Measurements from ENCODE around the gene MACF1. TPM values are rescaled to one million over a fixed set of nuclear protein-coding genes. Genes with fewer than 3 reads are reported as not detected.
"Not testable (repeated sequence)": the region's sequence is repeated elsewhere in the genome, so short reads cannot be mapped to it uniquely, and the experiment has no call there.

The MACF1 gene
- total RNA-seq, 1 experiment from 2014 or later: 265 TPM

GRCh38 chr1:39493043-39493810 lies 288.7 kb downstream of the MACF1 start:
- CTCF ChIA-PET; intact Hi-C loops (cut with micrococcal nuclease; ENCODE audit: unreplicated experiment); H3K4me1 ChIP-seq (ENCODE audit: insufficient read depth, low read length, poor library complexity, severe bottlenecking); DNase-seq (ENCODE audit: low spot score); BruUV-seq (replicated peaks); H3K9me3 ChIP-seq (ENCODE audit: low read depth, low read length, poor library complexity, severe bottlenecking); H3K4me3 ChIP-seq (ENCODE audit: low read depth, low read length, poor library complexity, severe bottlenecking); H3K27ac ChIP-seq (ENCODE audit: low read depth, low read length, poor library complexity, severe bottlenecking); H3K36me3 ChIP-seq (ENCODE audit: insufficient read depth, low read length, poor library complexity, severe bottlenecking); H3K27me3 ChIP-seq (replicated peaks; ENCODE audit: insufficient read depth, low read depth, low read length, poor library complexity): not testable (repeated sequence)
- POLR2A ChIA-PET (ENCODE audit: low non-redundant PET): interaction anchor here (0.6 kb wide), 1 partner anchor 52 kb away, joined by 9 read pairs; no protein-coding TSS in a partner anchor

- BruUV-seq (replicated peaks): no TSS peak
- Histone ChIP-seq H3K4me1 (ENCODE audit: insufficient read depth, low read length, poor library complexity, severe bottlenecking) (no peaks in the 10 kb centered on the region), H3K27me3 (replicated peaks; ENCODE audit: insufficient read depth, low read depth, low read length, poor library complexity) (peaks cover 8% of the 10 kb centered on the region), H3K27ac (ENCODE audit: low read depth, low read length, poor library complexity, severe bottlenecking) (no peak overlapping the region), H3K9me3 (ENCODE audit: low read depth, low read length, poor library complexity, severe bottlenecking) (no peaks in the 10 kb centered on the region), H3K4me3 (ENCODE audit: low read depth, low read length, poor library complexity, severe bottlenecking) (no peak overlapping the region), H3K36me3 (ENCODE audit: insufficient read depth, low read length, poor library complexity, severe bottlenecking) (no peaks in the 10 kb centered on the region)
- TF ChIP-seq EZH2 (IDR thresholded peaks at IDR 0.05; ENCODE audit: borderline replicate concordance, low read depth, low read length, poor library complexity, severe bottlenecking): no peak
- TF ChIP-seq, protein P1, sequence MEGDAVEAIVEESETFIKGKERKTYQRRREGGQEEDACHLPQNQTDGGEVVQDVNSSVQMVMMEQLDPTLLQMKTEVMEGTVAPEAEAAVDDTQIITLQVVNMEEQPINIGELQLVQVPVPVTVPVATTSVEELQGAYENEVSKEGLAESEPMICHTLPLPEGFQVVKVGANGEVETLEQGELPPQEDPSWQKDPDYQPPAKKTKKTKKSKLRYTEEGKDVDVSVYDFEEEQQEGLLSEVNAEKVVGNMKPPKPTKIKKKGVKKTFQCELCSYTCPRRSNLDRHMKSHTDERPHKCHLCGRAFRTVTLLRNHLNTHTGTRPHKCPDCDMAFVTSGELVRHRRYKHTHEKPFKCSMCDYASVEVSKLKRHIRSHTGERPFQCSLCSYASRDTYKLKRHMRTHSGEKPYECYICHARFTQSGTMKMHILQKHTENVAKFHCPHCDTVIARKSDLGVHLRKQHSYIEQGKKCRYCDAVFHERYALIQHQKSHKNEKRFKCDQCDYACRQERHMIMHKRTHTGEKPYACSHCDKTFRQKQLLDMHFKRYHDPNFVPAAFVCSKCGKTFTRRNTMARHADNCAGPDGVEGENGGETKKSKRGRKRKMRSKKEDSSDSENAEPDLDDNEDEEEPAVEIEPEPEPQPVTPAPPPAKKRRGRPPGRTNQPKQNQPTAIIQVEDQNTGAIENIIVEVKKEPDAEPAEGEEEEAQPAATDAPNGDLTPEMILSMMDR (conservative IDR thresholded peaks at IDR 0.05; ENCODE audit: low read depth, low read length): no peak
- intact Hi-C loops (cut with micrococcal nuclease; ENCODE audit: unreplicated experiment): no loop called here
- DNase-seq (ENCODE audit: low spot score): no peak
- ChIA-PET POLR2A (ENCODE audit: low non-redundant PET) (no interaction called here), CTCF (interaction anchor here (0.6 kb wide), 1 partner anchor 281 kb away, joined by 4 read pairs; no protein-coding TSS in a partner anchor)
These were observed 290.3 kb downstream of the MACF1 start for GRCh38 chr1:39494671-39495410.

DNA sequence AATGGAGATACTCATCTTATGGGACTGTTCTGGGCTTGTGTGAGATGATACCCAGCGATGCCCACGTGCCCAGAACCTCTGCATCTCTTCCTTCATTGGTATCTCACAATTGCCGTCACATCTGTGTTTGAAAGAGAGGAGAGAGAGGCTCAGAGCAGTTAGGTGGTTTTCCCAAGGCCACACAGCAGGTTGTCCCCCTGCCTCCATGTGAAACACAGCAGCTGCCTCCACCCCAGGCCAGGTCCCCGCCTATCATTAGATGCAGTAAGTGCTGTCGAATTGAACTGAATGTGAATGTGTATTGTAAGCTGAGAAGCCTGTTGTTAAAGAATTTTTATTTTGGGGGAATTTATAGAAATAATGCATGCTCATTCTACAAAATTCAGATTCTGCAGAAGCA lies 292.0 kb downstream of the MACF1 start:
- intact Hi-C loops (cut with micrococcal nuclease; ENCODE audit: unreplicated experiment); H3K4me1 ChIP-seq (ENCODE audit: insufficient read depth, low read length, poor library complexity, severe bottlenecking); DNase-seq (ENCODE audit: low spot score); H3K9me3 ChIP-seq (ENCODE audit: low read depth, low read length, poor library complexity, severe bottlenecking); H3K27me3 ChIP-seq (replicated peaks; ENCODE audit: insufficient read depth, low read depth, low read length, poor library complexity); BruUV-seq (replicated peaks); H3K4me3 ChIP-seq (ENCODE audit: low read depth, low read length, poor library complexity, severe bottlenecking); POLR2A ChIA-PET (ENCODE audit: low non-redundant PET); H3K27ac ChIP-seq (ENCODE audit: low read depth, low read length, poor library complexity, severe bottlenecking); CTCF ChIA-PET; H3K36me3 ChIP-seq (ENCODE audit: insufficient read depth, low read length, poor library complexity, severe bottlenecking): not testable (repeated sequence)

DNA sequence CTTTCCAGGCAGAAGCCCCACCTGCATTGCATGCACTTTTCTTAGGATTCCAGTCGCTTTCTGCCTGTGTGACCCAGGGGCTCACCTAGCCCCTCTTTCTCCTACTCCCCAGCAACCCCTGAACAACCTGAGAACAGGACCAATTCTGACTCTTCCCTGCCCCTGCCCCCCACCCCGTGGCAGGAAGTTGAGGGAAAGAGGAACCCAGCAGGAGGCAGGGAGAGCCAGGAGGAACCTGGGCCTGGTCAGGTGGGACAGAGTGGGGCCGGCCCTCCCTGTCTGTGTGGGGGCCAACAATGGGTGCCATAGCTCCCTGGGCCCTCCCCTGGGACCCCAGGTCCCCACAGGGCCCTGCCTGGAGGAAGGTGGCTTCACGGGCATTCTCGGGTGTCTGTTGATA lies 293.1 kb downstream of the MACF1 start:
- Histone ChIP-seq H3K4me3 (ENCODE audit: low read depth, low read length, poor library complexity, severe bottlenecking) (no peak overlapping the region), H3K27me3 (replicated peaks; ENCODE audit: insufficient read depth, low read depth, low read length, poor library complexity) (peaks cover 7% of the 10 kb centered on the region), H3K9me3 (ENCODE audit: low read depth, low read length, poor library complexity, severe bottlenecking) (no peaks in the 10 kb centered on the region), H3K36me3 (ENCODE audit: insufficient read depth, low read length, poor library complexity, severe bottlenecking) (no peaks in the 10 kb centered on the region), H3K27ac (ENCODE audit: low read depth, low read length, poor library complexity, severe bottlenecking) (no peak overlapping the region), H3K4me1 (ENCODE audit: insufficient read depth, low read length, poor library complexity, severe bottlenecking) (no peaks in the 10 kb centered on the region)
- CTCF ChIA-PET: no interaction called here
- no TSS peak for BruUV-seq (replicated peaks)
- intact Hi-C loops (cut with micrococcal nuclease; ENCODE audit: unreplicated experiment): no loop called here
- TF ChIP-seq, protein P1 (conservative IDR thresholded peaks at IDR 0.05; ENCODE audit: low read depth, low read length): no peak
- no peak for TF ChIP-seq EZH2 (IDR thresholded peaks at IDR 0.05; ENCODE audit: borderline replicate concordance, low read depth, low read length, poor library complexity, severe bottlenecking)
- POLR2A ChIA-PET (ENCODE audit: low non-redundant PET): no interaction called here
- no peak for DNase-seq (ENCODE audit: low spot score)

DNA sequence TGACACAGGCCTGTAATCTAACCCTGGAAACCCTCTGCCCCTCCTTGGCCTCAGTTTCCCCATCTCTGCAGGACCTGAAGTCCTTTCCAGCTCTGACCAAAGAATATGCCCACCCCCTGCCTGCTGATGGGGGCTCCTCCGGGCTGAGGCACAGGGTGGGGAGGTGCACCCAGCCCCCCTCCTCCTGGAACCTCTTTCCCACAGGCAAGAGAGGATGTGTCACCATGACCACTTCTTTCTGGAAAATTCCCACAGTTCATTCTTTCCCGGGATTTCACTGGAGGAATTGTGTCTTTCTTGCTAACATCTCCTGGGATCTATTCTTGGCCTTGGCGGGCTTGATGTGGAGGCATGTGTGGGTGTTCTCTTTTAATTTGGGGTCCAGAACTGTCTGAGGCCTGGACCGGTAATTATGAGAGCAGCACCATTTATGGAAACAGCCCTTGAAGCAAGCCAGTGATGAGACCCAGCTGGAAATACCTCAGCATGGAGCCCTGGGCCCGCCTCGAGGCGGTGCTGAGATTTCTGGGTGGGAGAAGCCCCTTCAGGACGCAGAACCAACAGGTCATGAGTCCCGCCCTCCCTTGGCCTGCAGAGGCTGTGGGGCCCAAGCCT lies 293.7 kb downstream of the MACF1 start:
- H3K4me1 ChIP-seq (ENCODE audit: insufficient read depth, low read length, poor library complexity, severe bottlenecking); CTCF ChIA-PET; BruUV-seq (replicated peaks); H3K4me3 ChIP-seq (ENCODE audit: low read depth, low read length, poor library complexity, severe bottlenecking); intact Hi-C loops (cut with micrococcal nuclease; ENCODE audit: unreplicated experiment); H3K27me3 ChIP-seq (replicated peaks; ENCODE audit: insufficient read depth, low read depth, low read length, poor library complexity); POLR2A ChIA-PET (ENCODE audit: low non-redundant PET); H3K9me3 ChIP-seq (ENCODE audit: low read depth, low read length, poor library complexity, severe bottlenecking); H3K36me3 ChIP-seq (ENCODE audit: insufficient read depth, low read length, poor library complexity, severe bottlenecking); H3K27ac ChIP-seq (ENCODE audit: low read depth, low read length, poor library complexity, severe bottlenecking); DNase-seq (ENCODE audit: low spot score): not testable (repeated sequence)

All from A673 (cell line).